ENCODE data around the gene CDK15. TPM values are rescaled to one million over a fixed set of nuclear protein-coding genes. Genes with fewer than 3 reads are reported as not detected.

Gene CDK15
- total RNA-seq, 2 donors from 2014 or later, result 1.5 to 8.3 TPM

GRCh38 chr2:201913201-201913600, 106.9 kb downstream of the CDK15 start:
- Histone ChIP-seq H3K4me1 (ENCODE audit: control insufficient read depth in 1 of 2, low read depth in 2 of 2) (peaks cover 0 to 5% of the 10 kb centered on the region in 2 donors), H3K27me3 (replicated peaks; ENCODE audit: insufficient read depth) (no peaks in the 10 kb centered on the region), H3K27ac (no peak overlapping the region), H3K9me3 (no peaks in the 10 kb centered on the region), H3K36me3 (no peaks in the 10 kb centered on the region), H3K4me3 (no peak overlapping the region)
- no peak for TF ChIP-seq CTCF (IDR thresholded peaks at IDR 0.05)
- ATAC-seq (ENCODE audit: insufficient number of reproducible peaks, low FRiP score, low read depth) (no peak), DNase-seq (ENCODE audit: low spot score) (no peak)

GRCh38 chr2:201915446-201915845, 109.1 kb downstream of the CDK15 start:
- no peak for TF ChIP-seq CTCF (IDR thresholded peaks at IDR 0.05)
- Histone ChIP-seq H3K27me3 (replicated peaks; ENCODE audit: insufficient read depth) (no peaks in the 10 kb centered on the region), H3K4me1 (ENCODE audit: control insufficient read depth in 1 of 2, low read depth in 2 of 2) (no peaks in the 10 kb centered on the region), H3K36me3 (no peaks in the 10 kb centered on the region), H3K27ac (no peak overlapping the region), H3K9me3 (no peaks in the 10 kb centered on the region), H3K4me3 (no peak overlapping the region)
- ATAC-seq (ENCODE audit: insufficient number of reproducible peaks, low FRiP score, low read depth), result no peak
- DNase-seq (ENCODE audit: low spot score), result no peak

- DNase-seq (ENCODE audit: low spot score) (no peak), ATAC-seq (ENCODE audit: insufficient number of reproducible peaks, low FRiP score, low read depth) (no peak)
- Histone ChIP-seq H3K27me3 (replicated peaks; ENCODE audit: insufficient read depth) (no peaks in the 10 kb centered on the region), H3K27ac (no peak overlapping the region), H3K9me3 (no peaks in the 10 kb centered on the region), H3K36me3 (no peaks in the 10 kb centered on the region), H3K4me1 (ENCODE audit: control insufficient read depth in 1 of 2, low read depth in 2 of 2) (no peaks in the 10 kb centered on the region), H3K4me3 (no peak overlapping the region)
- no peak for TF ChIP-seq CTCF (IDR thresholded peaks at IDR 0.05)
These were observed 110.2 kb downstream of the CDK15 start for GRCh38 chr2:201916565-201916964.

GRCh38 chr2:201918616-201919307, 112.4 kb downstream of the CDK15 start:
- DNase-seq (ENCODE audit: low spot score), result no peak
- H3K4me3 ChIP-seq, result no peak overlapping the region
- ATAC-seq (ENCODE audit: insufficient number of reproducible peaks, low FRiP score, low read depth), result no peak
- H3K27ac ChIP-seq, result no peak overlapping the region
- no peaks in the 10 kb centered on the region for H3K36me3 ChIP-seq
- TF ChIP-seq CTCF (IDR thresholded peaks at IDR 0.05), result no peak
- no peaks in the 10 kb centered on the region for H3K4me1 ChIP-seq (ENCODE audit: control insufficient read depth in 1 of 2, low read depth in 2 of 2)
- H3K27me3 ChIP-seq (replicated peaks; ENCODE audit: insufficient read depth), result no peaks in the 10 kb centered on the region
- H3K9me3 ChIP-seq, result no peaks in the 10 kb centered on the region

GRCh38 chr2:201919308-201919634, 112.9 kb downstream of the CDK15 start:
- H3K27me3 ChIP-seq (replicated peaks; ENCODE audit: insufficient read depth), result no peaks in the 10 kb centered on the region
- no peak overlapping the region for H3K27ac ChIP-seq
- TF ChIP-seq CTCF (IDR thresholded peaks at IDR 0.05), result no peak
- no peaks in the 10 kb centered on the region for H3K36me3 ChIP-seq
- DNase-seq (ENCODE audit: low spot score) (no peak), ATAC-seq (ENCODE audit: insufficient number of reproducible peaks, low FRiP score, low read depth) (no peak)
- H3K4me3 ChIP-seq, result no peak overlapping the region
- no peaks in the 10 kb centered on the region for H3K9me3 ChIP-seq
- H3K4me1 ChIP-seq (ENCODE audit: control insufficient read depth in 1 of 2, low read depth in 2 of 2), result no peaks in the 10 kb centered on the region

All from thoracic aorta (tissue), 2 donors.